GM23338 (cell line): Measurements from ENCODE around the gene PPP1R12A. TPM values are rescaled to one million over a fixed set of nuclear protein-coding genes. Genes with fewer than 3 reads are reported as not detected.

Source experiments
- ATAC-seq: fragments of 200-7000 bp; cut with Tn5 transposase; 3 replicates; pipeline ENCODE4 v1.9.1; 2020
- DNase-seq: peaks from one replicate; pipeline ENCODE4 v3.0.0-alpha.2; 2015; ENCODE audit warnings: low spot score
- H2AFZ ChIP-seq: fragments of 200-600 bp; sonication (generic); 2 replicates; pipeline ENCODE4 v1.8.0; 2016; ENCODE audit warnings: antibody characterized with exemption, mild to moderate bottlenecking, moderate library complexity
- H3F3A ChIP-seq: fragments of 200-600 bp; sonication (generic); replicated peaks from 2 replicates; pipeline ENCODE4 v1.8.0; 2017; ENCODE audit warnings: antibody characterized with exemption, mixed run types, low read depth
- H3K27ac ChIP-seq: fragments of 200-600 bp; sonication (generic); 2 replicates; pipeline ENCODE4 v1.6.1; 2016; ENCODE audit warnings: low read depth
- H3K27me3 ChIP-seq: fragments of 200-600 bp; sonication (generic); 2 replicates; pipeline ENCODE4 v1.8.0; 2016; ENCODE audit warnings: mild to moderate bottlenecking, mixed run types, moderate library complexity; ENCODE audit not compliant: insufficient read depth
- H3K36me3 ChIP-seq: fragments of 200-600 bp; sonication (generic); 2 replicates; pipeline ENCODE4 v1.8.0; 2016; ENCODE audit warnings: mild to moderate bottlenecking; ENCODE audit not compliant: insufficient read depth
- H3K4me1 ChIP-seq: fragments of 200-600 bp; sonication (generic); 2 replicates; pipeline ENCODE4 v1.8.0; 2016; ENCODE audit warnings: mild to moderate bottlenecking, moderate library complexity; ENCODE audit not compliant: insufficient read depth
- H3K4me2 ChIP-seq: fragments of 200-600 bp; sonication (generic); 2 replicates; pipeline ENCODE4 v1.7.1; 2017; ENCODE audit warnings: mixed run types
- H3K4me3 ChIP-seq: fragments of 200-600 bp; sonication (generic); 2 replicates; pipeline ENCODE4 v1.6.1; 2016; ENCODE audit warnings: mixed run types
- H3K79me2 ChIP-seq: fragments of 200-600 bp; sonication (generic); replicated peaks from 2 replicates; pipeline ENCODE4 v1.8.0; 2017; ENCODE audit warnings: mild to moderate bottlenecking; ENCODE audit not compliant: insufficient read depth
- H3K9me2 ChIP-seq: fragments of 200-600 bp; sonication (generic); 2 replicates; pipeline ENCODE4 v1.8.0; 2017; ENCODE audit not compliant: insufficient read depth
- H4K20me1 ChIP-seq: fragments of 200-600 bp; sonication (generic); replicated peaks from 2 replicates; pipeline ENCODE4 v1.8.0; 2017; ENCODE audit warnings: mild to moderate bottlenecking; ENCODE audit not compliant: insufficient read depth
- H3K27ac Mint-ChIP-seq: 2 replicates; pipeline ENCODE4 v1.8.0; 2020; ENCODE audit warnings: inconsistent platforms, mild to moderate bottlenecking, moderate library complexity, mixed read lengths
- H3K27me3 Mint-ChIP-seq: 3 replicates; pipeline ENCODE4 v1.8.0; 2022; ENCODE audit warnings: low read depth, mild to moderate bottlenecking, moderate library complexity, mixed read lengths, inconsistent platforms; ENCODE audit not compliant: insufficient read depth, poor library complexity
- H3K36me3 Mint-ChIP-seq: 3 replicates; pipeline ENCODE4 v1.8.0; 2021; ENCODE audit warnings: low read depth, mild to moderate bottlenecking, inconsistent platforms, moderate library complexity, mixed read lengths
- H3K4me1 Mint-ChIP-seq: 3 replicates; pipeline ENCODE4 v1.8.0; 2020; ENCODE audit warnings: mild to moderate bottlenecking, inconsistent platforms, mixed read lengths
- H3K4me3 Mint-ChIP-seq: 3 replicates; pipeline ENCODE4 v1.8.0; 2021; ENCODE audit warnings: moderate library complexity, mild to moderate bottlenecking, inconsistent platforms, mixed read lengths
- H3K9me3 Mint-ChIP-seq: 3 replicates; pipeline ENCODE4 v1.8.0; 2020; ENCODE audit warnings: moderate library complexity, mild to moderate bottlenecking, inconsistent platforms, mixed read lengths
- CREB1 ChIP-seq: fragments of 250-450 bp; sonication (Bioruptor Pico); IDR thresholded peaks from 2 replicates; pipeline ENCODE4 v1.5.0; 2020; ENCODE audit warnings: low read depth, mild to moderate bottlenecking, moderate library complexity
- EZH2 ChIP-seq: fragments of 200-600 bp; sonication (generic); IDR thresholded peaks from one replicate; pipeline ENCODE4 v1.8.0; 2017; ENCODE audit warnings: antibody characterized with exemption, mild to moderate bottlenecking, low read depth; ENCODE audit not compliant: unreplicated experiment
- EZH2phosphoT487 ChIP-seq: fragments of 200-600 bp; sonication (generic); IDR thresholded peaks from one replicate; pipeline ENCODE4 v1.8.1; 2018; ENCODE audit warnings: antibody characterized with exemption; ENCODE audit not compliant: unreplicated experiment
- NANOG ChIP-seq: IDR thresholded peaks from 2 replicates; pipeline ENCODE4 v1.6.1; 2016; ENCODE audit warnings: antibody characterized with exemption, borderline replicate concordance
- STAT1 ChIP-seq: IDR thresholded peaks from one replicate; pipeline ENCODE4 v1.6.1; 2016; ENCODE audit warnings: antibody characterized with exemption; ENCODE audit not compliant: unreplicated experiment
- ZNF114 ChIP-seq: fragments of 250-450 bp; sonication (Bioruptor Pico); IDR thresholded peaks from 2 replicates; pipeline ENCODE4 v1.5.0; 2020; ENCODE audit warnings: mild to moderate bottlenecking, moderate library complexity
- ZNF331 ChIP-seq: fragments of 250-450 bp; sonication (Bioruptor Pico); IDR thresholded peaks from 2 replicates; pipeline ENCODE4 v1.5.0; 2020; ENCODE audit warnings: low read depth, mild to moderate bottlenecking, moderate library complexity
- polyA plus RNA-seq: library from polyadenylated mRNA; unstranded; fragments of >200 nt; fragmentation: Nextera tagmentation; extraction: Ambion mirVana; gene quantifications from 2 replicates; pipeline ENCODE4 v1.2.1, GENCODE V29; 2016
- total RNA-seq: library from RNA; depleted of rRNA; stranded (reverse); fragments of >200 nt; shearing (Covaris generic); gene quantifications from 2 replicates; pipeline ENCODE4 v1.2.3, GENCODE V29; 2014
- TF ChIP-seq, protein P1 (sequence below), 2 experiments: fragments of 200-600 bp in 1 of 2; sonication (generic) in 1 of 2; conservative IDR thresholded peaks; 2 replicates each; pipeline versions ENCODE4 v1.5.1 to v1.6.1; 2016 to 2017; ENCODE audit warnings: antibody characterized with exemption in 2 of 2, low read depth in 2 of 2, mild to moderate bottlenecking in 2 of 2, moderate library complexity in 1 of 2
- TF ChIP-seq, protein P2 (sequence below): IDR thresholded peaks from one replicate; pipeline ENCODE4 v1.6.1; 2018; ENCODE audit warnings: antibody characterized with exemption; ENCODE audit not compliant: unreplicated experiment

Gene PPP1R12A
- total and polyA plus RNA-seq, 2 experiments from 2014 or later: 91.6 to 146 TPM

DNA sequence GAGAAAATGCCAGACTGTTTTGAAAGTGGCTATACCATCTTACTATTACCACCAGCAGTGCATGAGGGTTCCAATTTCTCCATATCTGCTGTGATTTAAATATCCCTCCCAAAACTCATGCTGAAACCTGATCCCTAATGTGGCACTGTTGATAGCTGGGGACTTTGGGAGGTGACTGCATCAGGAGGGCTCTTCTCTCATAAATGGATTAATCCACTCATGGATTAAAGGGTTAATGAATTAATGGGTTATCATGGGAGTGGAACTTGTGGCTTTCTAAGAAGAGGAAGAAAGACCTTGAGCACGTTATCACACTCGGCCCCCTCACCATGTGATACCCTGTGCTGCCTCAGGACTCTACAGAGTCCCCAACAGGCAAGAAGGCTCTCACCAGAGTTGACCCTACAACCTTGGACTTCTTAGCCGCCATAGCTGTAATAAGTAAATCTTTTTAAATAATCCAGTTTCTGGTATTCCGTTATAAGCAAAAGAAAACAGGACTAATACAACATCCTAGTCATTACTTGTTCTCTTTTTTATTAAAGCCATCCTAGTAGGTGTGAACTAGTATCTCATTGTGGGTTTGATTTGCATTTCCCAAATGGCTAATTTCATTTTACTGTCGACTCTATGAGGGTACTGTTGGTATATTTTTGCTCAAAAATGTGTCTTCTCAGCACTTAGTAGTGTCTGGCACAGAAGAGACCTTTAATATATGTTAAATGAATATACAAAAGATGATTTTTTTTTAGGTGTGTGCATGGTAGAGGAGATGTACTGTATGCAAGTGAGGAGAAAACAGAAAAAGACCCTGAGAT, 14.3 kb downstream of the PPP1R12A start:
- Histone ChIP-seq H4K20me1 (peaks cover 45% of the 10 kb centered on the region), H2AFZ (no peak overlapping the region), H3K9me2 (no peaks in the 10 kb centered on the region), H3F3A (no peaks in the 10 kb centered on the region), H3K36me3 (no peaks in the 10 kb centered on the region), H3K4me2 (no peak overlapping the region), H3K27me3 (no peaks in the 10 kb centered on the region), H3K79me2 (peaks cover 100% of the 10 kb centered on the region), H3K27ac (no peak overlapping the region), H3K4me1 (peaks cover 8% of the 10 kb centered on the region), H3K4me3 (no peak overlapping the region)
- Mint-ChIP-seq H3K27ac (no peak overlapping the region; the same call in 1 of the 2 replicates), H3K4me3 (no peak overlapping the region), H3K27me3 (no peaks in the 10 kb centered on the region), H3K36me3 (no peaks in the 10 kb centered on the region), H3K4me1 (peaks cover 32% of the 10 kb centered on the region), H3K9me3 (no peaks in the 10 kb centered on the region)
- no peak for TF ChIP-seq ZNF331 (CRISPR knock-in tag)
- TF ChIP-seq, protein P1, sequence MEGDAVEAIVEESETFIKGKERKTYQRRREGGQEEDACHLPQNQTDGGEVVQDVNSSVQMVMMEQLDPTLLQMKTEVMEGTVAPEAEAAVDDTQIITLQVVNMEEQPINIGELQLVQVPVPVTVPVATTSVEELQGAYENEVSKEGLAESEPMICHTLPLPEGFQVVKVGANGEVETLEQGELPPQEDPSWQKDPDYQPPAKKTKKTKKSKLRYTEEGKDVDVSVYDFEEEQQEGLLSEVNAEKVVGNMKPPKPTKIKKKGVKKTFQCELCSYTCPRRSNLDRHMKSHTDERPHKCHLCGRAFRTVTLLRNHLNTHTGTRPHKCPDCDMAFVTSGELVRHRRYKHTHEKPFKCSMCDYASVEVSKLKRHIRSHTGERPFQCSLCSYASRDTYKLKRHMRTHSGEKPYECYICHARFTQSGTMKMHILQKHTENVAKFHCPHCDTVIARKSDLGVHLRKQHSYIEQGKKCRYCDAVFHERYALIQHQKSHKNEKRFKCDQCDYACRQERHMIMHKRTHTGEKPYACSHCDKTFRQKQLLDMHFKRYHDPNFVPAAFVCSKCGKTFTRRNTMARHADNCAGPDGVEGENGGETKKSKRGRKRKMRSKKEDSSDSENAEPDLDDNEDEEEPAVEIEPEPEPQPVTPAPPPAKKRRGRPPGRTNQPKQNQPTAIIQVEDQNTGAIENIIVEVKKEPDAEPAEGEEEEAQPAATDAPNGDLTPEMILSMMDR (conservative IDR thresholded peaks at IDR 0.05; ENCODE audit: low read depth in 2 of 2): no peak
- no peak for TF ChIP-seq EZH2phosphoT487
- TF ChIP-seq, protein P2, sequence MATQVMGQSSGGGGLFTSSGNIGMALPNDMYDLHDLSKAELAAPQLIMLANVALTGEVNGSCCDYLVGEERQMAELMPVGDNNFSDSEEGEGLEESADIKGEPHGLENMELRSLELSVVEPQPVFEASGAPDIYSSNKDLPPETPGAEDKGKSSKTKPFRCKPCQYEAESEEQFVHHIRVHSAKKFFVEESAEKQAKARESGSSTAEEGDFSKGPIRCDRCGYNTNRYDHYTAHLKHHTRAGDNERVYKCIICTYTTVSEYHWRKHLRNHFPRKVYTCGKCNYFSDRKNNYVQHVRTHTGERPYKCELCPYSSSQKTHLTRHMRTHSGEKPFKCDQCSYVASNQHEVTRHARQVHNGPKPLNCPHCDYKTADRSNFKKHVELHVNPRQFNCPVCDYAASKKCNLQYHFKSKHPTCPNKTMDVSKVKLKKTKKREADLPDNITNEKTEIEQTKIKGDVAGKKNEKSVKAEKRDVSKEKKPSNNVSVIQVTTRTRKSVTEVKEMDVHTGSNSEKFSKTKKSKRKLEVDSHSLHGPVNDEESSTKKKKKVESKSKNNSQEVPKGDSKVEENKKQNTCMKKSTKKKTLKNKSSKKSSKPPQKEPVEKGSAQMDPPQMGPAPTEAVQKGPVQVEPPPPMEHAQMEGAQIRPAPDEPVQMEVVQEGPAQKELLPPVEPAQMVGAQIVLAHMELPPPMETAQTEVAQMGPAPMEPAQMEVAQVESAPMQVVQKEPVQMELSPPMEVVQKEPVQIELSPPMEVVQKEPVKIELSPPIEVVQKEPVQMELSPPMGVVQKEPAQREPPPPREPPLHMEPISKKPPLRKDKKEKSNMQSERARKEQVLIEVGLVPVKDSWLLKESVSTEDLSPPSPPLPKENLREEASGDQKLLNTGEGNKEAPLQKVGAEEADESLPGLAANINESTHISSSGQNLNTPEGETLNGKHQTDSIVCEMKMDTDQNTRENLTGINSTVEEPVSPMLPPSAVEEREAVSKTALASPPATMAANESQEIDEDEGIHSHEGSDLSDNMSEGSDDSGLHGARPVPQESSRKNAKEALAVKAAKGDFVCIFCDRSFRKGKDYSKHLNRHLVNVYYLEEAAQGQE: no peak
- TF ChIP-seq ZNF114: no peak
- TF ChIP-seq EZH2: no peak
- DNase-seq: no peak
- no peak for ATAC-seq

DNA sequence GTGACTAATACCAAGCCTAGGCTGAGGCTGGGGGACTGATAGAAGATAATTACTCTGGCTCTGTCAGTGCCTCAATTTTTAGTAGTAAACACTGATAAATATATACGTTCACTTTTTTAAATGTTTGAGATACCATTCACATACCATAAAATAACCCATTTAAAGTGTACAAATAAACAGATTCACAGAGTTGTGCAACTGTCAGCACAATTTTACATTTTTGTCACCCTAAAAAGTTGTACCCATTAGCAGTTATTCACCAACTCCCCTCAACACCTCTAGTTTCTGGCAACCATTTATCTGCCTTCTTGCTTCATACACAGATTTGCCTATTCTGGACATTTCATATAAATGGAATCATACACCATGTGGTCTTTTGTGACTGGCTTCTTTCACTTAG, 15.1 kb downstream of the PPP1R12A start:
- Histone ChIP-seq H4K20me1 (peaks cover 41% of the 10 kb centered on the region), H3F3A (no peaks in the 10 kb centered on the region), H3K79me2 (peaks cover 100% of the 10 kb centered on the region), H3K4me3 (no peak overlapping the region), H3K36me3 (no peaks in the 10 kb centered on the region), H3K4me1 (peaks cover 8% of the 10 kb centered on the region), H2AFZ (no peak overlapping the region), H3K4me2 (no peak overlapping the region), H3K9me2 (no peaks in the 10 kb centered on the region), H3K27ac (no peak overlapping the region), H3K27me3 (no peaks in the 10 kb centered on the region)
- no peaks in the 10 kb centered on the region for H3K36me3 Mint-ChIP-seq
- no peak overlapping the region for H3K27ac Mint-ChIP-seq
- ATAC-seq (no peak), DNase-seq (no peak)
- H3K27me3 Mint-ChIP-seq: no peaks in the 10 kb centered on the region
- no peak overlapping the region for H3K4me3 Mint-ChIP-seq
- TF ChIP-seq ZNF331 (CRISPR knock-in tag): no peak
- TF ChIP-seq ZNF114: no peak
- no peak for TF ChIP-seq STAT1
- TF ChIP-seq EZH2: no peak
- TF ChIP-seq, protein P1 (conservative IDR thresholded peaks at IDR 0.05; ENCODE audit: low read depth in 2 of 2): no peak
- TF ChIP-seq NANOG: no peak
- no peak for TF ChIP-seq CREB1 (CRISPR knock-in tag)
- TF ChIP-seq, protein P2: no peak
- H3K4me1 Mint-ChIP-seq: peaks cover 32% of the 10 kb centered on the region
- H3K9me3 Mint-ChIP-seq: no peaks in the 10 kb centered on the region
